Measurements from ENCODE around the gene ANXA10.
"Not testable (repeated sequence)": the region's sequence is repeated elsewhere in the genome, so short reads cannot be mapped to it uniquely, and the experiment has no call there.

The ANXA10 gene

GRCh38 chr4:168154546-168155277 lies 62.4 kb downstream of the ANXA10 start:
- no peak for DNase-seq (ENCODE audit: low spot score)

GRCh38 chr4:168162604-168163003 lies 70.3 kb downstream of the ANXA10 start:
- no peak for DNase-seq (ENCODE audit: low spot score)

- DNase-seq (ENCODE audit: low spot score), result no peak
Observed at GRCh38 chr4:168163106-168163505, 70.8 kb downstream of the ANXA10 start.

DNA sequence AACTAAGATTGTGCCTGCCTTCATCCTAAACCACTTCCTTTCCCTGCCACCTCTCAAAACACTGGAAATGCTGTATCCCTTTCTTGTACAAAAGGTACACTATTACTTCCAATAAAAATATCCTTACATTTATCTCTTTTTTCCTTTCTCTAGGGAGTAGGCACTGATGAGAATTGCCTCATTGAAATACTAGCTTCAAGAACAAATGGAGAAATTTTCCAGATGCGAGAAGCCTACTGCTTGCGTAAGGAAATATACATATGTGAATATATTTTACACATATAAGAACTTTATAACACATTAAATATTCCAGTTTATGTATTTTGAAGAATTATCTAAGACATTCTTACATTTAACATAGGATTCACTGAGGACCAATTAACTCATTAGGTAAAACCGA lies 71.7 kb downstream of the ANXA10 start:
- no peak for DNase-seq (ENCODE audit: low spot score)

- DNase-seq (ENCODE audit: low spot score), result no peak
Observed at GRCh38 chr4:168164915-168165548, 72.7 kb downstream of the ANXA10 start.

GRCh38 chr4:168167714-168168284 lies 75.5 kb downstream of the ANXA10 start:
- no peak for DNase-seq (ENCODE audit: low spot score)

DNA sequence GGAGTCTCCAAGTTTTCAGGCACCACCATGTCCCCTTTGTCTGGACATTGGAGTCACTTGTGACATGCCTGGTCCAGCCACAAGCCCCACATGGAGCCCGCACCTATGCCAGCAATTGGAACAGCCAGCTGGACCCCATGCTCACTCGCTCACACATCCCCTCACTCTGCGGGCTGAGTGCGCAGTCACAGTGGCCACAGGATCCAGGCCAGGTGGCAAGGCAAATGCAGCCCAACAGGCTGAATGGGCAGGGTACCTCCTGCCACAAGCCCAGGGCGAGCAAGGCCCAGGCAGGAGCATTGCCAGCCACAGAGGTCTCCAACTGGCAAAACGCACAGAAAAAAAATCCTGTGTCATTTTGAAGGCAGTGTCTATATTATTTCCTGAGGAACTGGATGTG lies 82.0 kb downstream of the ANXA10 start:
- no peak for DNase-seq (ENCODE audit: low spot score)

DNA sequence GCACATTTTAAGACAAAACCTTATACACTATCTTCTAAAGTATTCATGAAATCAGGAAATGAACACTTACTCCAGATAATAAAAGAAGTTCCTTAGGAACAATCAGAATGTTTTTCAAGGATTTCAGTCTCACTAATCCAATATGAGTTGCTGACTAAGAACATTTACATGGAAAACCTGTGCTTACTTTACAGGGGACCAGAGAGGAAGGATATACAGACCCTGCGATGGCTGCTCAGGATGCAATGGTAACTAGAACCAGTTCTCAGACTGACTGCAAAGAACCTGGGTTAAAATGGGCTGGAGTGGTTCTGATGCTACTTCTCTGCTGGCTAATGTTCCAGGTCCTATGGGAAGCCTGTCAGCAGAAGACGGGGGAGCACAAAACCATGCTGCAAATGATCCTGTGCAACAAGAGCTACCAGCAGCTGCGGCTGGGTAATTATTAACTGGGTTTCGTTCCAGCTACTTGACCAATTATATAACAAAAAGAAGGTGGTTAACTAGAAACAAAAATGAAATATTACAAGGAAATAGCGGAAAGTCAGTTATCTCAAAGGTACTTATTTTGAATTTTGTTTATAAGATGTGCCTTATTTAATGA lies 85.3 kb downstream of the ANXA10 start:
- DNase-seq (ENCODE audit: low spot score), result no peak

GRCh38 chr4:168183717-168184571 lies 91.6 kb downstream of the ANXA10 start:
- no peak for DNase-seq (ENCODE audit: low spot score)

DNA sequence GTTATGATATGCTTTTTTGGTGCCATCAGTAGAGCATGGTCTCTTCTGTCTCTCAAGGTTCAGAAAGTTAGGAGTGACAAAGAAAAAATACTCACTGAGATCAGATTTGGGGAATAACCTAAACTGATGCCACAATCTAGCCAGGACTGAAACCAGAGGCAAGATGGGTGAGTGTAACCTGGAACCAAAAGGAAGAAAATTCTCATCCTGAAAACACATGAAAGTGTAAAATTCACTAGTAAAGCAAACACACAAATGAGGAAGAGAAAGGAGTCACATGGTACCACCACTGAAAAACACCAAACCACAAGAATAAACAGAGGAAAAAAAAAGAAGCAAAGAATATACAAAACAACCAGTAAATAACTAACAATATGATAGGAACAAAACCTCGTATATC lies 96.4 kb downstream of the ANXA10 start:
- no peak for DNase-seq (ENCODE audit: low spot score)

GRCh38 chr4:168197926-168198325 lies 105.6 kb downstream of the ANXA10 start:
- no peak for DNase-seq (ENCODE audit: low spot score)

GRCh38 chr4:168199260-168199957 lies 107.1 kb downstream of the ANXA10 start:
- DNase-seq (ENCODE audit: low spot score), result no peak

- no peak for DNase-seq (ENCODE audit: low spot score)
Observed at GRCh38 chr4:168200685-168201084, 108.3 kb downstream of the ANXA10 start.

GRCh38 chr4:168203233-168203911 lies 111.0 kb downstream of the ANXA10 start:
- DNase-seq (ENCODE audit: low spot score), result no peak

DNA sequence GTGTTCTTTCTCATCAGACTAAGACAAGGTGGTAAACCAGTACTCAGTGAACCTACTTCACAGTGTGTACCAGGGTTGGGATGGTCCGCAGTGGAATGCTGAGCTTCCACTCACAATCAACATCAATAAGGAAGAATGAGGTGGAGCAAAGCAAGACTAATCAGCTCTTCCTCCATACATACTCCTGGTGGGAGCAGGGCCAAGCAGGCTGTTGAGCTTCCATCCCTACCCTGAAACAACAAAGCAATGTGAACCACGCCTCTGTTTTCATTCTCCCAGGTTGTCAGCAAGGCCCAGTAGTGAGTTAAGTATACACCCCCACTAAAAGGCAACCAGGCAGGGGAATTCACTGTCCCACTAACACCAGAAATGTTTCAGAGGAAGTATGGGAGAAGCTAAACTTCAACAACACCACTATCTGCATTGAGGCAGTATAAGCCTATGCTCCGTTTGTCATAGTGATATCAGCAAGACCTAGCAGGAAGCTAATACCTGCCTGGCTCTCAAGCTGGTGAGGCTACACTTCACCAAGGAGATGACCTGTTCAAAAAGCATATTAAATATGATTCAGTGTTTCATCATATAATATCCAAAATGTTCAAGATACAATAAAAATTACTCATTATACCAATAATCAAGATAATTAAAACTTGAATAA lies 116.7 kb downstream of the ANXA10 start:
- no peak for DNase-seq (ENCODE audit: low spot score)

DNA sequence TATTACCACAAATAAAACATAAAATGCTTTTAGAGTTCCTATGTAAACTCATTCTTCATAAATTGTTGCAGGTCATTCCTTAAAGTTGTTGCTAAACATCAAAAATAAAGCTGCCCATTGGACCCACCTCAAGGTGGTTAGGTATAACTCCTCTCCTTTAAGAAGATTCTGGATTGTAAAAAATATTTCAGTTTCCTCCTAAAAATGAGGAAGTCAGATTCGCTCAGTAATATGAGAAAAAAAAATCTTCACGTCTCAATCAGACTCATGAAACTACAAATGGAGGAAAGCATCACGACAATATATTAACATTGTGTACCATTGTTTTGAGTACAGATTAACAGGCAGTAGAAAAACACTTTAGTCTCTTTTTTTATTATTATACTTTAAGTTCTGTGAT lies 120.3 kb downstream of the ANXA10 start:
- no peak for DNase-seq (ENCODE audit: low spot score)

- DNase-seq (ENCODE audit: low spot score), result not testable (repeated sequence)
Observed at GRCh38 chr4:168213511-168213910, 121.2 kb downstream of the ANXA10 start.

- no peak for DNase-seq (ENCODE audit: low spot score)
Observed at GRCh38 chr4:168218645-168219044, 126.3 kb downstream of the ANXA10 start.

GRCh38 chr4:168220893-168221292 lies 128.6 kb downstream of the ANXA10 start:
- DNase-seq (ENCODE audit: low spot score), result no peak

DNA sequence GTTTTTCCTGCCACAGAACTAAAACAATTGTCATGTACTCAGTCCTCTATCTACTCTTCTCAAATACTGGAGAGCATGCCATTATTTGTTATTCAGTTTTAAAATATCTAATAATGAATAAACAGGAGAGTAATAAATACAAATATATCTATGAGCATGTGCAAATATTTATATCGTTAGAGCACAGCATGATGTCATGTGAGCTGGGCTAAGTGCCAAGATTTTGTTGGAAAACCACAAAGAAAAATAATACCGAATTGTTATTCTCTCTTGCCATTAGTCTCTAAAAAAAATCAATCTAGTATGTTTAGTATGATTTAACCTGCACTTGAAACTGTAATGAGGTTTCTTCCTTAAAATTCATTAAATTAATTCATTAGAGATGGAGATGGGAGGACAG lies 129.0 kb downstream of the ANXA10 start:
- no peak for DNase-seq (ENCODE audit: low spot score)

Data from left forelimb (tissue), 1 donor.